Measurements from ENCODE around the gene MED15.
A peak's percentile ranks its signal among the peaks of the same experiment; 100 is the strongest.
"Not testable (repeated sequence)": the region's sequence is repeated elsewhere in the genome, so short reads cannot be mapped to it uniquely, and the experiment has no call there.

Gene MED15

GRCh38 chr22:20507253-20508066 lies at the start of gene MED15:
TSS of gene MED15 (plus strand) at chr22:20507610. CDS start at chr22:20507679, 69 bp downstream.
- peak; percentile 46 for DNase-seq

- no peak for DNase-seq
These were observed 48.8 kb upstream of the MED15 start for GRCh38 chr22:20458530-20459151.

GRCh38 chr22:20459152-20459542 lies 48.3 kb upstream of the MED15 start:
- DNase-seq, result no peak

- no peak for DNase-seq
These were observed 47.5 kb upstream of the MED15 start for GRCh38 chr22:20459862-20460261.

GRCh38 chr22:20463324-20464095 lies 43.9 kb upstream of the MED15 start:
- DNase-seq, result no peak

GRCh38 chr22:20464096-20464614 lies 43.3 kb upstream of the MED15 start:
- DNase-seq, result no peak

- DNase-seq, result no peak
These were observed 42.3 kb upstream of the MED15 start for GRCh38 chr22:20464912-20465758.

- DNase-seq, result no peak
These were observed 41.7 kb upstream of the MED15 start for GRCh38 chr22:20465759-20466077.

- DNase-seq, result no peak
These were observed 40.6 kb upstream of the MED15 start for GRCh38 chr22:20466659-20467379.

- no peak for DNase-seq
These were observed 38.1 kb upstream of the MED15 start for GRCh38 chr22:20469110-20469868.

GRCh38 chr22:20470525-20470924 lies 36.9 kb upstream of the MED15 start:
- DNase-seq, result not testable (repeated sequence)

GRCh38 chr22:20471126-20471833 lies 36.1 kb upstream of the MED15 start:
- DNase-seq, result no peak

GRCh38 chr22:20472629-20473442 lies 34.6 kb upstream of the MED15 start:
- no peak for DNase-seq

GRCh38 chr22:20475115-20475436 lies 32.3 kb upstream of the MED15 start:
- DNase-seq, result no peak

GRCh38 chr22:20475569-20475968 lies 31.8 kb upstream of the MED15 start:
- DNase-seq, result not testable (repeated sequence)

- not testable (repeated sequence) for DNase-seq
These were observed 29.4 kb upstream of the MED15 start for GRCh38 chr22:20478059-20478458.

GRCh38 chr22:20479612-20480196 lies 27.7 kb upstream of the MED15 start:
- DNase-seq, result no peak

- not testable (repeated sequence) for DNase-seq
These were observed 24.3 kb upstream of the MED15 start for GRCh38 chr22:20483143-20483506.

GRCh38 chr22:20483771-20484170 lies 23.6 kb upstream of the MED15 start:
- no peak for DNase-seq

Measured in 8988T (cell line).